Adipose tissue (tissue), 3 donors: ENCODE data around the gene CCNB3. TPM values are rescaled to one million over a fixed set of nuclear protein-coding genes. Genes with fewer than 3 reads are reported as not detected.
"Not testable (repeated sequence)": the region's sequence is repeated elsewhere in the genome, so short reads cannot be mapped to it uniquely, and the experiment has no call there.

Source experiments
- H3K27ac ChIP-seq: one replicate; pipeline ENCODE4 v1.5.1; 2013; ENCODE audit warnings: low read depth, low read length
- WGBS, 3 donors: extraction: QIAGEN DNeasy Blood & Tissue Kit; methylation state at CpG; one replicate each; pipeline ENCODE4 v1.1.7; 2013; 5-methylcytosine and 5-hydroxymethylcytosine counted together
- polyA plus RNA-seq, 3 donors: library from polyadenylated mRNA; stranded (reverse); fragments of 200-250 nt; gene quantifications; one replicate each; pipeline ENCODE4 v1.2.3, GENCODE V29; 2013
- donor health status: healthy with polysubstance abuse.
- donor health status: Bipolar disorder and iron deficiency.
- donor health status: healthy.

Gene CCNB3
- polyA plus RNA-seq, 3 donors, result 0.11 to 0.41 (median 0.39) TPM

- H3K27ac ChIP-seq, result no peak overlapping the region
- WGBS, 3 donors, result 78 to 94% (median 91%) methylated on average over 19 of the region's 19 CpGs
These were observed 76.7 kb downstream of the CCNB3 start for GRCh38 chrX:50281253-50281652.

- H3K27ac ChIP-seq, result no peak overlapping the region
- WGBS, 3 donors, result 64 to 86% (median 77%) methylated on average over 2 of the region's 2 CpGs
These were observed 122.7 kb downstream of the CCNB3 start for GRCh38 chrX:50327235-50327634.

- WGBS, 3 donors, result 32 to 43% (median 34%) methylated on average over 5 of the region's 5 CpGs
- not testable (repeated sequence) for H3K27ac ChIP-seq
These were observed 128.1 kb downstream of the CCNB3 start for GRCh38 chrX:50332668-50333067.

GRCh38 chrX:50333308-50333707 is 128.7 kb downstream of the CCNB3 start:
- WGBS, 3 donors, result 70 to 85% (median 84%) methylated on average over 6 of the region's 6 CpGs
- no peak overlapping the region for H3K27ac ChIP-seq

- no peak overlapping the region for H3K27ac ChIP-seq
These were observed 139.4 kb downstream of the CCNB3 start for GRCh38 chrX:50343917-50344316.

GRCh38 chrX:50372966-50373365 is 168.4 kb downstream of the CCNB3 start:
- 51 to 70% (median 53%) methylated on average over 4 of the region's 4 CpGs for WGBS, 3 donors
- no peak overlapping the region for H3K27ac ChIP-seq

GRCh38 chrX:50375481-50376267 is 171.1 kb downstream of the CCNB3 start:
- WGBS, 3 donors, result 67 to 86% (median 75%) methylated on average over 9 of the region's 9 CpGs
- H3K27ac ChIP-seq, result no peak overlapping the region

GRCh38 chrX:50381729-50382415 is 177.3 kb downstream of the CCNB3 start:
- H3K27ac ChIP-seq, result no peak overlapping the region
- WGBS, 3 donors, result 67 to 94% (median 68%) methylated on average over 5 of the region's 5 CpGs

- 57 to 83% (median 63%) methylated on average over 2 of the region's 2 CpGs for WGBS, 3 donors
- no peak overlapping the region for H3K27ac ChIP-seq
These were observed 182.0 kb downstream of the CCNB3 start for GRCh38 chrX:50386520-50386919.

- 32 to 38% (median 38%) methylated on average over 2 of the region's 2 CpGs for WGBS, 3 donors
- no peak overlapping the region for H3K27ac ChIP-seq
These were observed 189.3 kb downstream of the CCNB3 start for GRCh38 chrX:50393902-50394301.

Other genes with a start within 250 kb of the CCNB3 start
- gene AKAP4, start 3.8 kb upstream of the CCNB3 start, polyA plus RNA-seq, result not detected